Upper lobe of left lung (tissue), 6 donors: Measurements from ENCODE around the gene TRIM8. TPM values are rescaled to one million over a fixed set of nuclear protein-coding genes. Genes with fewer than 3 reads are reported as not detected.
A peak's percentile ranks its signal among the peaks of the same experiment; 100 is the strongest.

ENCODE experiments used
- ATAC-seq, 2 donors: fragments of 200-7000 bp; cut with Tn5 transposase; one replicate each; pipeline ENCODE4 v1.9.1; 2022; ENCODE audit warnings: mild to moderate bottlenecking in 2 of 2, moderate library complexity in 2 of 2; ENCODE audit not compliant: low FRiP score in 2 of 2
- DNase-seq, 2 donors: peaks; one replicate each; pipeline ENCODE4 v3.0.0-alpha.2; 2019 to 2020
- H3K27ac ChIP-seq, 4 donors: fragments of 200-600 bp; sonication (generic); one replicate each; pipeline ENCODE4 v1.5.1; 2016 to 2019
- H3K27me3 ChIP-seq, 4 donors: fragments of 200-600 bp; sonication (generic); one replicate each; pipeline ENCODE4 v1.5.1; 2017 to 2019
- H3K36me3 ChIP-seq, 4 donors: fragments of 200-600 bp; sonication (generic); one replicate each; pipeline ENCODE4 v1.5.1; 2016 to 2019
- H3K4me1 ChIP-seq, 4 donors: fragments of 200-600 bp; sonication (generic); one replicate each; pipeline ENCODE4 v1.5.1; 2018 to 2019
- H3K4me3 ChIP-seq, 4 donors: fragments of 200-600 bp; sonication (generic); one replicate each; pipeline ENCODE4 v1.5.1; 2017 to 2019; ENCODE audit warnings: mild to moderate bottlenecking in 2 of 4, moderate library complexity in 1 of 4
- H3K9me3 ChIP-seq, 4 donors: fragments of 200-600 bp; sonication (generic); one replicate each; pipeline ENCODE4 v1.5.1; 2018 to 2019
- CTCF ChIP-seq, 6 experiments: fragments of 450-650 bp in 4 of 6; fragments of 200-600 bp in 2 of 6; sonication (generic) in 2 of 6; IDR thresholded peaks; one replicate each; pipeline ENCODE4 v1.5.1; 2016 to 2019; ENCODE audit warnings: antibody characterized with exemption in 6 of 6
- EP300 ChIP-seq, 4 donors: sonication (generic); formaldehyde crosslinking; IDR thresholded peaks; one replicate each; pipeline ENCODE4 v1.5.1; 2017; ENCODE audit warnings: antibody characterized with exemption in 4 of 4, control low read depth in 2 of 4
- POLR2A ChIP-seq, 4 donors: fragments of 450-650 bp; IDR thresholded peaks; one replicate each; pipeline ENCODE4 v1.5.1; 2016 to 2017; ENCODE audit warnings: antibody characterized with exemption in 4 of 4, mild to moderate bottlenecking in 2 of 4
- POLR2AphosphoS5 ChIP-seq, 2 donors: sonication (generic); formaldehyde crosslinking; IDR thresholded peaks; one replicate each; pipeline ENCODE4 v1.5.1; 2017; ENCODE audit warnings: antibody characterized with exemption in 2 of 2
- WGBS, 2 donors: methylation state at CpG; one replicate each; pipeline ENCODE4 v1.1.5; 2017 to 2018; 5-methylcytosine and 5-hydroxymethylcytosine counted together
- total RNA-seq, 6 donors: library from RNA; depleted of rRNA in 4 of 6; stranded (reverse); fragments of >200 nt in 4 of 6; gene quantifications; one replicate each; pipeline versions ENCODE4 v1.1.0 to v1.2.1, GENCODE V29; 2016 to 2021
- donor health status: DM: no; HTN: no; CAD: no; lungs with moderate emphysema.
- donor health status: DM: no; HTN: yes; CAD: no; lungs with severe emphysema.

The TRIM8 gene
- total RNA-seq, 6 donors from 2014 or later, result 162 to 279 (median 177) TPM

- H3K27ac ChIP-seq, result peak overlapping the region; percentile 84 to 88 (median 84)
- no peak for DNase-seq
- no peaks in the 10 kb centered on the region for H3K27me3 ChIP-seq
- ATAC-seq, result no peak
- no peak for TF ChIP-seq CTCF (IDR thresholded peaks at IDR 0.05)
- no peak for TF ChIP-seq POLR2A (IDR thresholded peaks at IDR 0.05)
- no peak for TF ChIP-seq POLR2AphosphoS5 (IDR thresholded peaks at IDR 0.05)
- TF ChIP-seq EP300 (IDR thresholded peaks at IDR 0.05), result no peak
- H3K4me1 ChIP-seq, result peaks cover 67 to 91% (median 81%) of the 10 kb centered on the region in 4 donors
- 32 to 47% methylated on average over 2 of the region's 2 CpGs for WGBS, 2 donors
- no peaks in the 10 kb centered on the region for H3K36me3 ChIP-seq
- peak overlapping the region in 3 of 4 donors; percentile 20 to 37 (median 28) for H3K4me3 ChIP-seq
- no peaks in the 10 kb centered on the region for H3K9me3 ChIP-seq
These were observed 30.3 kb downstream of the TRIM8 start for GRCh38 chr10:102674566-102674965.

GRCh38 chr10:102675011-102675665 is 30.9 kb downstream of the TRIM8 start:
- ATAC-seq (no peak), DNase-seq (no peak)
- no peaks in the 10 kb centered on the region for H3K27me3 ChIP-seq
- peaks cover 61 to 85% (median 76%) of the 10 kb centered on the region in 4 donors for H3K4me1 ChIP-seq
- H3K27ac ChIP-seq, result peak overlapping the region; percentile 84 to 88 (median 84)
- H3K36me3 ChIP-seq, result no peaks in the 10 kb centered on the region
- WGBS, 2 donors, result 32 to 40% methylated on average over 8 of the region's 8 CpGs
- H3K9me3 ChIP-seq, result no peaks in the 10 kb centered on the region
- no peak overlapping the region for H3K4me3 ChIP-seq
- TF ChIP-seq EP300 (IDR thresholded peaks at IDR 0.05), result no peak
- no peak for TF ChIP-seq POLR2AphosphoS5 (IDR thresholded peaks at IDR 0.05)
- no peak for TF ChIP-seq POLR2A (IDR thresholded peaks at IDR 0.05)
- TF ChIP-seq CTCF (IDR thresholded peaks at IDR 0.05), result no peak

- no peaks in the 10 kb centered on the region for H3K36me3 ChIP-seq
- H3K4me1 ChIP-seq, result peaks cover 53 to 80% (median 74%) of the 10 kb centered on the region in 4 donors
- no peaks in the 10 kb centered on the region for H3K9me3 ChIP-seq
- peak overlapping the region; percentile 84 to 88 (median 84) for H3K27ac ChIP-seq
- no peak overlapping the region for H3K4me3 ChIP-seq
- H3K27me3 ChIP-seq, result no peaks in the 10 kb centered on the region
- ATAC-seq (peak; percentile 20 to 75), DNase-seq (peak in 1 of 2 donors; percentile 67)
- WGBS, 2 donors, result 18 to 23% methylated on average over 15 to 16 of the region's 16 CpGs
- TF ChIP-seq POLR2AphosphoS5 (IDR thresholded peaks at IDR 0.05), result peak; percentile 41 to 58
- no peak for TF ChIP-seq EP300 (IDR thresholded peaks at IDR 0.05)
These were observed 31.6 kb downstream of the TRIM8 start for GRCh38 chr10:102675666-102676533.

GRCh38 chr10:102676534-102677315 is 32.4 kb downstream of the TRIM8 start:
- 67% methylated on average over 9 of the region's 9 CpGs for WGBS, 2 donors

More at GRCh38 chr10:102676534-102677315, 32.4 kb downstream of the TRIM8 start:
- peak overlapping the region; percentile 84 to 88 (median 84) for H3K27ac ChIP-seq
- ATAC-seq (no peak), DNase-seq (no peak)
- H3K36me3 ChIP-seq, result peaks cover 0 to 4% (median 0%) of the 10 kb centered on the region in 4 donors
- no peaks in the 10 kb centered on the region for H3K27me3 ChIP-seq
- TF ChIP-seq EP300 (IDR thresholded peaks at IDR 0.05) (no peak), CTCF (IDR thresholded peaks at IDR 0.05) (no peak), POLR2AphosphoS5 (IDR thresholded peaks at IDR 0.05) (no peak), POLR2A (IDR thresholded peaks at IDR 0.05) (no peak)
- no peak overlapping the region for H3K4me3 ChIP-seq
- H3K9me3 ChIP-seq, result no peaks in the 10 kb centered on the region
- H3K4me1 ChIP-seq, result peaks cover 53 to 75% (median 71%) of the 10 kb centered on the region in 4 donors
